H1 (cell line): ENCODE measurements around the gene ZNF831. TPM values are rescaled to one million over a fixed set of nuclear protein-coding genes. Genes with fewer than 3 reads are reported as not detected.

Experiments
- CTCF ChIA-PET: fragments of 300-600 bp; sonication (Branson Sonifier 250); formaldehyde crosslinking; loops from one replicate; lab custom pipeline; 2021; ENCODE audit not compliant: partially characterized antibody; lab: Charles Lee
- POLR2A ChIA-PET: fragments of 300-600 bp; sonication (Branson Sonifier 250); formaldehyde crosslinking; loops from one replicate; lab custom pipeline; 2021; ENCODE audit warnings: inconsistent platforms; ENCODE audit not compliant: partially characterized antibody; lab: Charles Lee
- DNase-seq, 2 experiments: peaks; one replicate each; pipeline versions ENCODE4 v3.0.0 to v3.0.0-alpha.2; 2010 to 2022; ENCODE audit warnings: low spot score in 2 of 2, low read depth in 1 of 2, mixed read lengths in 1 of 2
- FAIRE-seq: peaks from 2 replicates; lab custom pipeline; 2011; peaks lifted over from hg19 to GRCh38; lab: Jason Lieb, UNC
- H2AFZ ChIP-seq: 2 replicates; pipeline ENCODE4 v1.8.1; 2012; ENCODE audit warnings: low read length, inconsistent platforms
- H2AK5ac ChIP-seq: 2 replicates; pipeline ENCODE4 v1.6.1; 2013; ENCODE audit warnings: low read depth, low read length
- H2BK120ac ChIP-seq: replicated peaks from 2 replicates; pipeline ENCODE3; 2013; ENCODE audit warnings: low read depth, low read length, inconsistent platforms
- H2BK12ac ChIP-seq: 2 replicates; pipeline ENCODE4 v1.6.1; 2013; ENCODE audit warnings: low read depth, low read length
- H2BK15ac ChIP-seq: 2 replicates; pipeline ENCODE4 v1.6.1; 2013; ENCODE audit warnings: low read length
- H2BK20ac ChIP-seq: 2 replicates; pipeline ENCODE4 v1.6.1; 2013; ENCODE audit warnings: low read length
- H2BK5ac ChIP-seq: 2 replicates; pipeline ENCODE4 v1.6.1; 2013; ENCODE audit warnings: low read depth, low read length
- H3K14ac ChIP-seq: 2 replicates; pipeline ENCODE4 v1.6.1; 2013; ENCODE audit warnings: inconsistent platforms; ENCODE audit not compliant: insufficient read length
- H3K18ac ChIP-seq: 2 replicates; pipeline ENCODE4 v1.6.1; 2013; ENCODE audit warnings: low read length; ENCODE audit errors: extremely low read depth
- H3K23ac ChIP-seq: 2 replicates; pipeline ENCODE4 v1.6.1; 2013; ENCODE audit warnings: inconsistent platforms; ENCODE audit not compliant: insufficient read length
- H3K23me2 ChIP-seq: 2 replicates; pipeline ENCODE4 v1.6.1; 2013; ENCODE audit warnings: low read depth, low read length
- H3K27ac ChIP-seq: 2 replicates; pipeline ENCODE4 v1.6.1; 2011; ENCODE audit warnings: low read depth, low read length, inconsistent platforms
- H3K27me3 ChIP-seq, 4 experiments: replicated peaks in 1 of 4; 1 replicate in 1 of 4; 2 replicates in 3 of 4; pipeline versions ENCODE4 v1.6.1 to v1.8.1; 2011 to 2013; ENCODE audit warnings: low read length in 3 of 4, mild to moderate bottlenecking in 3 of 4, inconsistent platforms in 2 of 4, mixed read lengths in 2 of 4, moderate library complexity in 1 of 4; ENCODE audit not compliant: control insufficient read depth in 3 of 4, insufficient read depth in 3 of 4; ENCODE audit errors: extremely low read depth in 1 of 4
- H3K36me3 ChIP-seq, 4 experiments: 2 replicates each; pipeline versions ENCODE4 v1.6.1 to v1.8.1; 2011 to 2013; ENCODE audit warnings: mild to moderate bottlenecking in 4 of 4, low read length in 3 of 4, moderate library complexity in 2 of 4, control low read depth in 1 of 4, inconsistent platforms in 1 of 4; ENCODE audit not compliant: insufficient read depth in 4 of 4, control insufficient read depth in 2 of 4
- H3K4ac ChIP-seq: replicated peaks from 2 replicates; pipeline ENCODE3; 2013; ENCODE audit warnings: low read length, low read depth, mixed read lengths, inconsistent platforms; ENCODE audit not compliant: insufficient read length
- H3K4me1 ChIP-seq, 4 experiments: replicated peaks in 1 of 4; 1 replicate in 1 of 4; 2 replicates in 3 of 4; pipeline versions ENCODE4 v1.6.1 to v1.8.1; 2011 to 2013; ENCODE audit warnings: low read length in 3 of 4, inconsistent platforms in 2 of 4, mixed read lengths in 1 of 4; ENCODE audit not compliant: insufficient read depth in 4 of 4, control insufficient read depth in 3 of 4
- H3K4me2 ChIP-seq, 2 experiments: 2 replicates each; pipeline versions ENCODE4 v1.6.1 to v1.8.1; 2011 to 2013; ENCODE audit warnings: low read depth in 2 of 2, low read length in 2 of 2, control low read depth in 1 of 2, inconsistent platforms in 1 of 2, mild to moderate bottlenecking in 1 of 2; ENCODE audit not compliant: insufficient read depth in 1 of 2
- H3K4me3 ChIP-seq, 4 experiments: fragments of 200-600, 300-600 bp in 1 of 4; sonication (generic), shearing (Covaris generic), sonication (Bioruptor Twin) in 1 of 4; 2 replicates each; pipeline versions ENCODE4 v1.5.1 to v1.8.1; 2011 to 2016; ENCODE audit warnings: low read length in 4 of 4, low read depth in 3 of 4, control low read depth in 2 of 4, inconsistent platforms in 2 of 4, mild to moderate bottlenecking in 2 of 4, mixed read lengths in 1 of 4, moderate library complexity in 1 of 4; ENCODE audit not compliant: insufficient read depth in 2 of 4; ENCODE audit errors: extremely low read depth in 1 of 4
- H3K56ac ChIP-seq: replicated peaks from 2 replicates; pipeline ENCODE3; 2013; ENCODE audit warnings: low read depth, mild to moderate bottlenecking, mixed read lengths, low read length, inconsistent platforms; ENCODE audit not compliant: insufficient read length
- H3K79me1 ChIP-seq: 2 replicates; pipeline ENCODE4 v1.6.1; 2013; ENCODE audit warnings: low read depth, low read length, control low read depth
- H3K79me2 ChIP-seq, 2 experiments: 2 replicates each; pipeline versions ENCODE4 v1.6.1 to v1.8.1; 2012 to 2013; ENCODE audit warnings: low read length in 2 of 2, mild to moderate bottlenecking in 2 of 2, inconsistent platforms in 1 of 2; ENCODE audit not compliant: insufficient read depth in 2 of 2, control insufficient read depth in 1 of 2
- H3K9ac ChIP-seq, 4 experiments: replicated peaks in 1 of 4; 1 replicate in 1 of 4; 2 replicates in 3 of 4; pipeline versions ENCODE4 v1.6.1 to v1.8.1; 2011 to 2013; ENCODE audit warnings: low read depth in 3 of 4, low read length in 3 of 4, control low read depth in 2 of 4, mild to moderate bottlenecking in 2 of 4, moderate library complexity in 2 of 4, inconsistent platforms in 1 of 4; ENCODE audit errors: extremely low read depth in 1 of 4
- H3K9me3 ChIP-seq, 2 experiments: 2 replicates each; pipeline versions ENCODE4 v1.6.1 to v1.8.1; 2012 to 2013; ENCODE audit warnings: mild to moderate bottlenecking in 2 of 2, moderate library complexity in 2 of 2, control low read depth in 1 of 2, inconsistent platforms in 1 of 2, low read depth in 1 of 2, low read length in 1 of 2, mixed read lengths in 1 of 2; ENCODE audit not compliant: insufficient read depth in 2 of 2
- H4K20me1 ChIP-seq, 2 experiments: replicated peaks in 1 of 2; 2 replicates each; pipeline versions ENCODE3 to v1.8.1; 2011 to 2013; ENCODE audit warnings: inconsistent platforms in 2 of 2, low read length in 2 of 2, mild to moderate bottlenecking in 1 of 2; ENCODE audit not compliant: insufficient read depth in 2 of 2, control insufficient read depth in 1 of 2
- H4K5ac ChIP-seq: 2 replicates; pipeline ENCODE4 v1.6.1; 2013; ENCODE audit warnings: low read length, low read depth, mixed read lengths, inconsistent platforms; ENCODE audit not compliant: insufficient read length
- H4K8ac ChIP-seq: 2 replicates; pipeline ENCODE4 v1.8.0; 2013; ENCODE audit warnings: mild to moderate bottlenecking, moderate library complexity, low read length, inconsistent platforms; ENCODE audit not compliant: insufficient read depth; ENCODE audit errors: extremely low read depth
- H4K91ac ChIP-seq: replicated peaks from 2 replicates; pipeline ENCODE3; 2013; ENCODE audit warnings: low read length, mixed read lengths, inconsistent platforms; ENCODE audit not compliant: insufficient read length
- EGR1 ChIP-seq: IDR thresholded peaks from 2 replicates; pipeline ENCODE4 v1.6.1; 2011; ENCODE audit warnings: low read depth, low read length, borderline replicate concordance
- FOSL1 ChIP-seq: IDR thresholded peaks from 2 replicates; pipeline ENCODE4 v1.6.1; 2011; ENCODE audit warnings: mild to moderate bottlenecking, low read depth, low read length, moderate library complexity; ENCODE audit not compliant: insufficient read depth
- HDAC2 ChIP-seq, 2 experiments: fragments of 300-600 bp in 1 of 2; sonication (generic) in 1 of 2; IDR thresholded peaks; 2 replicates each; pipeline ENCODE4 v1.6.1; 2011 to 2012; ENCODE audit warnings: low read depth in 2 of 2, low read length in 2 of 2, mild to moderate bottlenecking in 2 of 2, moderate library complexity in 2 of 2, borderline replicate concordance in 1 of 2, inconsistent platforms in 1 of 2
- KDM4A ChIP-seq: IDR thresholded peaks from one replicate; pipeline ENCODE4 v1.7.1; 2012; ENCODE audit warnings: low read depth, mild to moderate bottlenecking, moderate library complexity, low read length, inconsistent platforms; ENCODE audit not compliant: severe bottlenecking
- KDM5A ChIP-seq: fragments of 200-600 bp; IDR thresholded peaks from 2 replicates; pipeline ENCODE4 v1.7.1; 2012; ENCODE audit warnings: mild to moderate bottlenecking, low read length, inconsistent platforms, mixed read lengths
- NANOG ChIP-seq: IDR thresholded peaks from 2 replicates; pipeline ENCODE4 v1.6.1; 2011; ENCODE audit warnings: low read length, low read depth, mild to moderate bottlenecking, inconsistent platforms; ENCODE audit not compliant: insufficient read depth, poor library complexity, severe bottlenecking
- PHF8 ChIP-seq: fragments of 200-600 bp; sonication (generic); conservative IDR thresholded peaks from 2 replicates; pipeline ENCODE4 v1.7.1; 2012; ENCODE audit warnings: low read depth, mild to moderate bottlenecking, inconsistent platforms, low read length, moderate library complexity
- POLR2A ChIP-seq, 2 experiments: IDR thresholded peaks; 1 replicate in 1 of 2; 2 replicates in 1 of 2; pipeline ENCODE4 v1.6.1; 2011; ENCODE audit warnings: low read depth in 2 of 2, low read length in 2 of 2, mild to moderate bottlenecking in 2 of 2; ENCODE audit errors: control extremely low read depth in 1 of 2
- RBBP5 ChIP-seq: IDR thresholded peaks from 2 replicates; pipeline ENCODE4 v1.7.1; 2012; ENCODE audit warnings: low read depth, mild to moderate bottlenecking, inconsistent platforms, low read length, moderate library complexity, borderline replicate concordance
- RXRA ChIP-seq: IDR thresholded peaks from 2 replicates; pipeline ENCODE4 v1.6.1; 2011; ENCODE audit warnings: low read depth, mild to moderate bottlenecking, low read length, moderate library complexity; ENCODE audit not compliant: insufficient read depth
- SIX5 ChIP-seq: IDR thresholded peaks from 2 replicates; pipeline ENCODE4 v1.6.1; 2011; ENCODE audit warnings: mild to moderate bottlenecking, low read depth, low read length
- TAF7 ChIP-seq: optimal IDR thresholded peaks from 2 replicates; pipeline ENCODE3; 2011; ENCODE audit warnings: low read depth, mild to moderate bottlenecking, inconsistent platforms, low read length, moderate library complexity, borderline replicate concordance
- WGBS, 2 experiments: shearing (Covaris generic) in 1 of 2; methylation state at CpG; one replicate each; pipeline versions ENCODE4 v1.1.6 to v1.1.7; 2013 to 2015; ENCODE audit warnings: low lambda C conversion rate in 2 of 2, mixed read lengths in 2 of 2, inconsistent platforms in 1 of 2, low coverage in 1 of 2, missing lambda C conversion rate in 1 of 2; ENCODE audit not compliant: insufficient replicate concordance in 2 of 2, insufficient coverage in 1 of 2, insufficient read length in 1 of 2; ENCODE audit errors: extremely low coverage in 1 of 2, missing lambda C conversion rate in 1 of 2; 5-methylcytosine and 5-hydroxymethylcytosine counted together
- polyA plus RNA-seq, 7 experiments: library from polyadenylated mRNA; depleted of rRNA in 3 of 7; stranded (reverse) in 5 of 7; unstranded in 2 of 7; fragments of >200 nt in 5 of 7; fragments of 200-250 nt in 2 of 7; gene quantifications; 1 replicate in 5 of 7; 2 replicates in 1 of 7; 4 replicates in 1 of 7; pipeline versions ENCODE4 v1.2.1 to v1.2.3, GENCODE V29; 2011 to 2013; ENCODE audit warnings: missing spikeins in 2 of 7, mixed read lengths in 2 of 7
- total RNA-seq: library from RNA; stranded (reverse); fragmentation: NEBNext Ultra II Directional; extraction: Animal tissue kit (Norgen Biotek cat#: 25700); gene quantifications from 2 replicates; pipeline ENCODE4 v1.2.1, GENCODE V29; 2021
- TF ChIP-seq, protein P1 (sequence below): IDR thresholded peaks from 2 replicates; pipeline ENCODE4 v1.6.1; 2012; ENCODE audit warnings: inconsistent platforms

ZNF831 gene
- total and polyA plus RNA-seq, 2 of the 8 experiments (the other 6 are each of a cell fraction or from before 2014, with no cell fraction given): not detected

GRCh38 chr20:59291740-59292383 lies 128.2 kb downstream of the ZNF831 start:
- CTCF ChIA-PET: no interaction called here
- WGBS, 2 experiments: 92% methylated on average over 19 of the region's 19 CpGs; no CpG with 5 or more reads in 1 of the 2 experiments
- no peak overlapping the region for H2BK15ac ChIP-seq
- TF ChIP-seq POLR2A (IDR thresholded peaks at IDR 0.05; ENCODE audit: control extremely low read depth in 1 of 2, low read depth in 2 of 2, low read length in 2 of 2): no peak
- no peak for TF ChIP-seq PHF8
- no peak for TF ChIP-seq RXRA
- TF ChIP-seq HDAC2 (IDR thresholded peaks at IDR 0.05; ENCODE audit: borderline replicate concordance in 1 of 2, low read depth in 2 of 2, low read length in 2 of 2): no peak
- no peak for TF ChIP-seq SIX5
- TF ChIP-seq, protein P1, sequence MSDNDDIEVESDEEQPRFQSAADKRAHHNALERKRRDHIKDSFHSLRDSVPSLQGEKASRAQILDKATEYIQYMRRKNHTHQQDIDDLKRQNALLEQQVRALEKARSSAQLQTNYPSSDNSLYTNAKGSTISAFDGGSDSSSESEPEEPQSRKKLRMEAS: no peak
- TF ChIP-seq FOSL1: no peak
- no peak for TF ChIP-seq TAF7
- TF ChIP-seq KDM5A: no peak
- TF ChIP-seq KDM4A: no peak
- no peak for TF ChIP-seq NANOG
- TF ChIP-seq EGR1: no peak
- no peak for TF ChIP-seq RBBP5

More at GRCh38 chr20:59291740-59292383, 128.2 kb downstream of the ZNF831 start:
- H3K18ac ChIP-seq: no peak overlapping the region
- no peak overlapping the region for H4K5ac ChIP-seq
- no peak overlapping the region for H2AK5ac ChIP-seq
- no peak overlapping the region for H3K56ac ChIP-seq
- H3K27ac ChIP-seq: no peak overlapping the region
- DNase-seq: no peak
- no peaks in the 10 kb centered on the region for H3K79me2 ChIP-seq
- no peak overlapping the region for H3K9ac ChIP-seq
- H3K4ac ChIP-seq: no peak overlapping the region
- H3K79me1 ChIP-seq: no peaks in the 10 kb centered on the region
- no peak overlapping the region for H2BK5ac ChIP-seq
- H4K20me1 ChIP-seq: no peaks in the 10 kb centered on the region
- H3K9me3 ChIP-seq: no peaks in the 10 kb centered on the region
- H3K4me3 ChIP-seq: no peak overlapping the region
- no peak overlapping the region for H4K8ac ChIP-seq
- H3K4me2 ChIP-seq: no peak overlapping the region
- H2AFZ ChIP-seq: no peak overlapping the region
- POLR2A ChIA-PET: no interaction called here
- no peaks in the 10 kb centered on the region for H3K23me2 ChIP-seq
- H3K4me1 ChIP-seq: no peaks in the 10 kb centered on the region
- H3K14ac ChIP-seq: no peak overlapping the region
- no peaks in the 10 kb centered on the region for H3K36me3 ChIP-seq
- H2BK12ac ChIP-seq: no peak overlapping the region
- no peak for FAIRE-seq
- H4K91ac ChIP-seq: no peak overlapping the region
- H2BK20ac ChIP-seq: no peak overlapping the region
- no peak overlapping the region for H2BK120ac ChIP-seq
- peaks cover 0 to 8% (median 3%) of the 10 kb centered on the region in 4 experiments; a peak in 2 of 7 replicates for H3K27me3 ChIP-seq
- no peak overlapping the region for H3K23ac ChIP-seq
